ENCODE data around the gene EXT2. TPM values are rescaled to one million over a fixed set of nuclear protein-coding genes. Genes with fewer than 3 reads are reported as not detected.
A peak's percentile ranks its signal among the peaks of the same experiment; 100 is the strongest.

The EXT2 gene
- total RNA-seq, 1 experiment from 2014 or later = 82.3 TPM

- DNase-seq (ENCODE audit: low read depth) = no peak
Measured at GRCh38 chr11:44264761-44265160, 169.3 kb downstream of the EXT2 start.

DNA sequence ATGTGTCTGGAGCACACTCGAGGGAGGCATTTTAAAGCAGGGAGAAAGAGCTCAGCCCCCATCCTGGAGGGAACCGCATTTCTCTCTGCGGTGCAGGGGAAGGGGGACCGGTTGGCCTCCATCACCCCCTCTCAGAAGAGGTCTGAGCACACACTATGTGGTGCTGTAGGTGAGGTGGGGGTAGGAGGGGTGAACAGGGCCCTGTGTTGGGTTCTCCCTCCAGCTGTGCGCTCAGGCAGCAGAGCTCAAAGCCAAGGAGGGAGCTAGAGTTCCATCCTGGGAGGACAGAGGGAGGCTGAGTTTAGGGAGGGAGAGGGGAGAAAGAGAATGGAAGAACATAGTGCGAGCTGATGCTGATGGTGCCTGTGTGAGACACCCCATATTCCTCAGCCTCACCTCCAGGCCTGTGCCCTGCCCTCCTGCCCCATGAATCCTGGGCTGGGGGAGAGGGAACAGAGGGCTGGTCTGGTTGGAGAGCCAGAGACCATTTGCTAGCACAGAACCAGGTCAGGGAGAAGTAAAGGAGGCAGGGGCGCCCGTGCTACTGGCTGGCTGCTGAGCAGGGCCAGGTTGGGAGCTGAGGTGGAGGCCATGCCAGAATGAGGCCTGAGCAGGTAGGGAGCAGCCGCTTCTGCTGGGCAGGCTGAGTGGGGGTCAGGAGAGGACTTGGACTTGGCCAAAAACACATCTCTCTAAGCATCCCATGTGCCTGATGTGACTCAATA is 170.7 kb downstream of the EXT2 start:
- DNase-seq (ENCODE audit: low read depth) = no peak

DNA sequence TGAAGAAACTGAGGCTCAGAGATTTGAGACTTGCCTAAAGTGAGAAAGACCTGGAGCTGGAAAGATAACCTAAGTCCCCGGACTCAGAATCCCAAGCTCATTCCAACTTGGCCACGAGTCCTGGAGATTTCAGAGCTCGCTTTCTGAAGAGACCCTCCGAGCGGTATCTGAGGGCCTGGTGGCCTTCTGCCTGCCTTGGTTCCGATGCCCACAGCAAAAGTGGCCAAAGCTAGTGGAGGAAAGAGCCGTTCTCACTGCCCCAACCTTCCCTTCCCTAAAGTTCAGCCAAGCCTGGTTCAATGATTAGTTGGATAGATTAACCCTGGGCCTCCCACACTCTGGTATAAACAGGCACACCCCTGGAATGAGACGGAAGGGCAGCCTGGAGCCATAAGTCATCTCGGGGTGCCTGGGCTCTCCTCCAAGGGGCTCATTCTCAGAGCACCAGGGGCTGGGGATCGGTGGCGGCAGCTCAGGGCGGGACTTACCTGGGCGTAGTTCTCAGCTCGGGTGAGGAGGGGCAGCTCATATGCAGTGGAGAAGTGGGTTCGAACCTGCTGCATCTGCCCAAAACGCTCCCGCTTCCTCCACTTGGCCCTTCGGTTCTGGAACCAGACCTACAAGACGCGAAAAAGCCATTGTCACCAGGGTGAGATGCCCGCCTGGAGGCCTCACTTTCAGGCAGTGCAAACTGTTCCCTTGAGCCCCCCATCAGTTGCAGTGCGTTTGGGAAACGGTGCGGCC is 171.7 kb downstream of the EXT2 start:
- no peak for DNase-seq (ENCODE audit: low read depth)

GRCh38 chr11:44267750-44268613 is 172.5 kb downstream of the EXT2 start:
- no peak for DNase-seq (ENCODE audit: low read depth)

DNA sequence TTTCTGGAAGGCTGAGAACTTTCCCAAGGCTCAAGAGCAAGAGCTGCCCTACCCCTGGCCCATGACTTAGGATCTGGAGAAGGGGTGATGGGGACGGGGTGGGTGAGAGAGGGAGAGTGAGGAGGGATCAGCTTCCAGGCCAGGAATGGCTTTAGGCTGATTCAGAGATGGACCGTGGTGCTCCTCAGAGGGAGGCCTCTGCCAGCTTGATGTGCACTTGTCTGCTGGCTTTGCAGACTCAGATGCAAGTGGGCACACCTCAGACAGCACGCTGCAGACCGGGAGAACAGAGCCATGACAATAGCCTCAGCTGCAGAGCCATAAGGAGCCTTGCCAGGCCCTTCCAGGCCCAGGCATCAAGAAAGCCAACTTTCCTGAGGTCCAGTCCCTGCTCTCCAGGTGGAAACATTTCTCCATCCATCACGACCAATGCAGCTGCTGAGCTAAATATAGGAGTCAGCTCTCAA is 173.2 kb downstream of the EXT2 start:
- no peak for DNase-seq (ENCODE audit: low read depth)

DNA sequence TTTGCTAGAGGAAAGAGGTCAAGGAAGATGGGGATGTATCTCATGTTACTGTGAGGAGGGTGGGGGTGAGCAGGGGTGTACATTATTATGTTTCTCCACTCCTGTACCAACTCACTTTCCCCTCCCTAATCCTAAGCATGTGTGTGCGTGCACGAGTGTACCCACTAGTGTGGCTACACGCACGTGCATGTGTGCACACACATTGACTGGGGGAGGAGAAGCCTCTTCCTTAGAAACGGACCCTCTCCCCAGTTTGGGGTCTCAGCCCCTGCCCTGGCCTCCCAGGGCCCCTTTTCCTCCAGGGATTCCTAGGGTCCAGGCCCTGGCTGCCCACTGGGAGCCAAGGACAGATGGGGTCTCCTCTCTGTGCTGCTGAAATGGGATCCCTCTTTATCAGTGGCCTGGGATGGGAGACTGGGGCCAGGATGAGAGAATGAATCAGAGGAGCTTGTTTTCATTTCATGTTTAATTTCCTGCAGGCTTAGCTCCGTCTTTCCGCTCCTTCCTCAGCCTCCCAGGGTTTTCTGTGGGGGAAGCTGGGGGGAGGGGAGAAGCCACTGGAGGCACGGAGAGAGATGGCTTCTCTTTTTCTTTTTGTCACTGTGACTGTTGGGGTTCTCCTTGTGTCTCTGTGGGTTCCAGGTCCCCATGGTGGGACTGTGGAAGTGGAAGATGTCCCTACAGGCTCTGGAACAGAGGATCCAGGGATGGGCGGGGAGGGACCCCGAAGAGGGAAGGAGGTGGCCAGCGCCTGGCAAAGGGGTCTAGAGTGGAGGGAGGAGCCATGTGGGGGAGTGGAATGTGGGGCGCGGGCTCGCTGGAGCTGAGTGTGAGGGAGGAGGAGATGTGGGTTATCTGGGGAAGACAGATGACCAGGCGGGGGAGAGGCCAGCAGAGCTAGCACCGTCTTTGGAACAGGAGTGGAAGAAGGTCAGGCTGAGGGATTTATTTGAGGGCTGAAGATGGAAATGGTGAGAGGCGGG is 174.2 kb downstream of the EXT2 start:
- DNase-seq (ENCODE audit: low read depth) = no peak

DNA sequence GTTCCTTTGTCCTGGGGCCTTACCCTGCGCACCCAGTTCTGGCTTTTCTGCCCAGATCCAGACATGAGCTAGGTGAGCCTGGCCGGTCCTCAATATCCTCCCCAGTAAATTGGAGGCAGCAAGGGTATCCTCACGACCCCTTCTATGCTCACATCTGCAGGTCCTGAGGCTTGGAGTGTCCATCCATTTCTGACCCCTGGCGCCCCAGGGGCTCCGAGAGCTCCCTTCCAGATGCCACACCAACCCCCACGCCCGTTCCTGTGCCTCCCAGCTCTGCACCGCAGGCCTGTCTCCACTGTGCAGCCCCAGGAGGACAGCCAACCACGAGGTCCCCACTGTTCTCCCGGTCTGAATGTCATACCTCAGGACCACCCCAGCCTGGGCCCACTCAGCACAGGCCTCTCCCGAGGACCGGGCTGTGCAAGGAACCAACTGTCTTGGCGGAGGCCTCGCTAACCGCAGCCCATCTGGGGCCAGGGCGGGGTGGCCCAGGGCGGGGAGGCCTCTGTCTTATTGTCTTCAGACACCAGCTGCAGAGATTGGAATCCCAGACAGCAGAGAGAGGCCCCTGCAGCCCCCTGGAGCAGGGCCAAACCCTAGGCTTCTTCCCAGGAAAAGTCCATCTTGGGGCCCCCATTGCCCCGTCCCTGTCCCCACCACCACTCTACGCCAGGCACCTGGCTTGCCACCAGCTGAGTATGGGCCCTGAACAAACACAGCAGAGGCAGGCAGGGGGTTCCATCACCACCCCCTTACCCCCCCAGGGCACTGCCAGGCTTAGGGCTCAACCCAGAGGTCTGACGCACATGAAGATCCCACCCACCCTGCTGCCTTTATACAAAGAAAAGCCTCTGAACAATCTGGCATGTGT is 175.2 kb downstream of the EXT2 start:
- DNase-seq (ENCODE audit: low read depth) = no peak

- no peak for DNase-seq (ENCODE audit: low read depth)
Measured at GRCh38 chr11:44271286-44271685, 175.8 kb downstream of the EXT2 start.

- no peak for DNase-seq (ENCODE audit: low read depth)
Measured at GRCh38 chr11:44274404-44274803, 178.9 kb downstream of the EXT2 start.

DNA sequence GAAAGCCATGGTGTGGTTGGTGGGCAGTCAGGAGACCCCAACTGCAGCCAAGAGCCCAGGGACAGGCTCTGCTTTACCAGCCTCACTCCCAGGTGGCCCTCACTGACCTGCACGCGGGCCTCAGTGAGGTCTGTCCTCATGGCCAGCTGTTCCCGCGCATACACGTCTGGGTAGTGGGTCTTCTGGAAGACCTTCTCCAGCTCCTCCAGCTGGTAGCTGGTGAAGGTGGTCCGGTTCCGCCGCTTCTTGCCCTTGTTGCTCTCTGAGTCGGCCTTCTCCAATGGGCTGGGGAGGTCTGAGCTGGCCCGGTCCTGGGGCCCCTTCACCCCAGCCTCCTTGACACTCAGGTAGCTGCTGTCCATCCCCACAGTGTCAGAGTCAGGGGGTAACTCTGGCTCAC is 179.8 kb downstream of the EXT2 start:
- no peak for DNase-seq (ENCODE audit: low read depth)

DNA sequence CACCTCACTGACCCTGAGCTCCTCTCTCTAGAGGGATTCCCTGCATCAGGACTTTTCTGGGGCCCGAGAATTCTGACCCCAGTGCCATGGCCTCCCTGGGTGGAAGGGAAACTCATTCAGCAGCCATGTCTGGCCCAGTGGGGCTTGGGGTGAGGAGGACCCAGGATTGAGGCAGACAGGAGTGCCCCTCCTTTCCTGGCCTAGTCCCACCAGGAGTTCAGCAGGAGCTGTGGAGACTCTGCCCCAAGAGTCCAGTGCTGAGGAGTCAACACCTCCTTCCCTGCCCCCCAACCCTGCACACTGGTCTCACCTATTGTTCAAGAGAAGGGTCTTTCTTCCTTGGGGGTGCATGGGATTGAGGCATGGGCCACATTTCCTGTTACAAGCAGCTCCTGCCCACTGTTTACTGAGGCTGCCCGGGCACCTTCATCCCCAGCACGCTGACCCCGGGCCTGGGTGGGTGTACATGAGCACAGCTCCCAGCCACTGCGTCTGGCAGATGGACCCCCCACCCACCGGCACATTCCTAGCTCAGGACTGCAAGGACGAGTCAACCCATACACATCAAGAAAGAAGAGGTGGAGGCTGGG is 180.6 kb downstream of the EXT2 start:
- DNase-seq (ENCODE audit: low read depth) = no peak

GRCh38 chr11:44277196-44278090 is 182.0 kb downstream of the EXT2 start:
- no peak for DNase-seq (ENCODE audit: low read depth)

- DNase-seq (ENCODE audit: low read depth) = no peak
Measured at GRCh38 chr11:44279483-44279882, 184.0 kb downstream of the EXT2 start.

GRCh38 chr11:44280257-44280656 is 184.8 kb downstream of the EXT2 start:
- DNase-seq (ENCODE audit: low read depth) = no peak

DNA sequence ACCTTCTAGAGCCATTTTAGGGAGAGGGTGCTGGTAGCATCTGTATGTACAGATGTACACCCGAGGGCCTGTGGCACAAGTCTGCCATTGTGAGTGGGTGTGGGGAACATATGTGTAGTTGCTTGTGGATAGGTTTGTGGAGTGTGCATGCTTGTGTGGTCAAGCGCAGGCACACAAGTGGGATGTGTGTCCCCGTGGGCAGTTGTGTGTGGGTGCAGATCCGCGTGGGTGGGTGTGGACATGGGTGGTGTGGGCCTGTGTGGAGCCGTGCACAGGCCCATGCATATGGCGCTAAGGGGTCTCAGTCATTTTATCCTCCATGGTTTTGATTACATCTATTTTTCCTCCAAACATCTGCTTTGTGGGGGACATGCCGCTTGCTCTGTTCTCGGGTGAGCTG is 185.7 kb downstream of the EXT2 start:
- no peak for DNase-seq (ENCODE audit: low read depth)

DNA sequence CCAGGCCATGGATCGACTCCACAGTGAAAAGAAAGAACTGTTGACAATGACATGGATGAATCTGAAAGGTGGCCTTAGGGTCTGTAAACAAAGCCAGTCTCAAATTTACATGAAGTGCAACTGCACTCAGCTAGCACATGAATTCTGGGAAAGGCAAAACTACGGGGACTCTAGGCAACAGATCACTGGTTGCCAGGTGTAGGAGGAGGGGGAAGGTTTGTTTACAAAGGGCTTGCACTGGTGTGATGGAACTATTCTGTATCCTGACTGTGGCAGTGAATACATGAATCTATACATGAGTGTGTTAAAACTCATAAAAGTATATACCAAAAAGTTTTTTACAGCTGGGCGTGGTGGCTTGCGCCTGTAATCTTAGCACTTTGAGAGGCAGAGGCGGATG is 187.1 kb downstream of the EXT2 start:
- no peak for DNase-seq (ENCODE audit: low read depth)

GRCh38 chr11:44285756-44286155 is 190.3 kb downstream of the EXT2 start:
- DNase-seq (ENCODE audit: low read depth) = no peak

GRCh38 chr11:44286268-44286880 is 190.9 kb downstream of the EXT2 start:
- DNase-seq (ENCODE audit: low read depth) = peak; percentile 45

Measured in LHCN-M2 (cell line).